Dermis blood vessel endothelial cell (primary cell): ENCODE results near the gene VPS35L. TPM values are rescaled to one million over a fixed set of nuclear protein-coding genes. Genes with fewer than 3 reads are reported as not detected.
"Not testable (repeated sequence)": the region's sequence is repeated elsewhere in the genome, so short reads cannot be mapped to it uniquely, and the experiment has no call there.

Experiments
- DNase-seq: peaks from one replicate; pipeline ENCODE4 v3.0.0; 2010
- total RNA-seq: library from RNA; depleted of rRNA; stranded (reverse); fragments of >200 nt; gene quantifications from 2 replicates; pipeline ENCODE4 v1.2.3, GENCODE V29; 2014

VPS35L gene
- total RNA-seq, 1 donor from 2014 or later: 36.4 TPM

- no peak for DNase-seq
Observed at GRCh38 chr16:19532601-19533000, 22.9 kb upstream of the VPS35L start.

GRCh38 chr16:19540241-19540970 is 15.1 kb upstream of the VPS35L start:
- no peak for DNase-seq

- peak; percentile 24 for DNase-seq
Observed at GRCh38 chr16:19542138-19542821, 13.2 kb upstream of the VPS35L start.

DNA sequence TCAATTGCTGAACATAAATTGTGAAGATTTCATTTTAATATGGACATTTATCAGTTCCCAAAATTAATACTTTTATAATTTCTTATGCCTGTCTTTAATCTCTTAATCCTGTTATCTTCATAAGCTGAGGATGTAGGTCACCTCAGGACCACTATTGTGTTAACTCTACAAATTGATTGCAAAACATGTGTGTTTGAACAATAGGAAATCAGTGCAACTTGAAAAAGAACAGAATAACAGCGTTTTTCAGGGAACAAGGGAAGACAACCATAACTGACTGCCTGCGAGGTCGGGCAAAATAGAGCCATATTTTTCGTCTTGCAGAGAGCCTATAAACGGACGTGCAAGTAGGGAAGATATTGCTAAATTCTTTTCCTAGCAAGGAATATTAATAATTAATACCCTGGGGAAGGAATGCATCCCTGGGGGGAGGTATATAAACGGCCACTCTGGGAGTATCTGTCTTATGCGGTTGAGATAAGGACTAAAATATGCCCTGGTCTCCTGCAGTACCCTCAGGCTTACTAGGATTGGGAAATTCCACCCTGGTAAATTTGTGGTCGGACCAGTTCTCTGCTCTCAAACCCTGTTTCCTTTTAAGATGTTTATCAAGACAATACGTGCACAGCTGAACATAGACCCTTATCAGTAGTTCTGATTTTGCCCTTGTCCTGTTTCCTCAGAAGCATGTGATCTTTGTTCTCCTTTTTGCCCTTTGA is 12.1 kb upstream of the VPS35L start:
- DNase-seq: not testable (repeated sequence)

DNA sequence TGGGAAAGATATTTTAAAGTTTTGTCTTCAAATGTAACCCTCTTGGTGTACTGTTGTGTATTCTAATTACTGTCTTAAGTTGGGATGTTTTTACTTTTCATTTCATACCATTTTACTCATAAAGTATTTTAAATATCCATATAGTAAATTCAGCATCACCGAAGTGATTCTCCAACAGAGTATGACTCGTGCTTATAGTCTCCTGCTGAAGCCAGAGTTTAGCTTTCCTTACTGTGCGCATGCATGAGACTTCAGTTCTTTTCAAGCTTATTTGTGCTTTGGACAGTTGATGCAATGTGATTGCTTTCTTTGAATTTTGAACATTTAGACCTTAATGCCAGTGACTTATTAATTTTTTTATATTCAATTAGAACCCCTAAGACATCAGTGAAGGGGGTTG is 7.4 kb upstream of the VPS35L start:
- DNase-seq: no peak

- DNase-seq: no peak
Observed at GRCh38 chr16:19549673-19550072, 5.8 kb upstream of the VPS35L start.

- DNase-seq: peak; percentile 45
Observed at GRCh38 chr16:19555938-19556771, 652 bp downstream of the VPS35L start.

GRCh38 chr16:19559242-19559910 is 3.9 kb downstream of the VPS35L start:
- DNase-seq: peak; percentile 83

- no peak for DNase-seq
Observed at GRCh38 chr16:19560078-19560477, 4.6 kb downstream of the VPS35L start.

GRCh38 chr16:19563377-19563776 is 7.9 kb downstream of the VPS35L start:
- DNase-seq: no peak

DNA sequence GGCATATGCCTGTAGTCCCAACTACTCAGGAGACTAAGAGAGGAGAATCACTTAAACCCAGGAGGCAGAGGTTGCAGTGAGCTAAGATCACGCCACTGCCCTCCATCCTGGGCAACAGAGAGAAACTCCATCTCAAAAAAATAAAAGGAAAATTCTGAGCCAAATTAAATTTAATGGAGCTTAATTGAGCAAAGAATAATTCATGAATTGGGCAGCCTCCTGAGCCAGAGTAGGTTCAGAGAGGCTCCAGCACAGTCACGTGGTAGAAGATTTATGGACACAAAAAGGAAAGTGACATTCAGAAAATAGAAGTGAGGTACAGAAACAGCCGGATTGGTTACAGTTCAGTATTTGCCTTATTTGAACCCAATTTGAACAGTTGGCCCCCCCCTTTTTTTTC is 10.9 kb downstream of the VPS35L start:
- DNase-seq: no peak

- no peak for DNase-seq
Observed at GRCh38 chr16:19567560-19567959, 12.1 kb downstream of the VPS35L start.

DNA sequence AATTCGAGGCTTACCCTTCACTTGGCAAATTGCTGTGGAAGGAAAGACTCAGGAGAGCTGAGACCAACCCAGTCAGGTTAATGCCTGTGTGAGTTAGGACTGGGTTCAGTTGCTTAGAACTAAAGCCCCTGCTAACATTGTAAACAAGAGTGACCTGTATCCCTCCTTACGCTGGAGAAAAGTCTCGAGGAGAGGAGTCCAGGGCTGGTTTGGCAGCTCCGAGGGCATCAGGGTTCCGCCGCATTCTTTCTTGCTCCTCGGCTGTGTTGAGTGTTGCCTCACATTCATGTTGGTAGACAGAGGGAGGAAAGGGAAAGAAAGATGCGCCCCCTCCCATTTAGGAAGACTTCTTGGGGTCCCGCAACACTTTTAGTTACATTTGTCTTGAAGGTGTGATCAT is 18.5 kb downstream of the VPS35L start:
- no peak for DNase-seq

DNA sequence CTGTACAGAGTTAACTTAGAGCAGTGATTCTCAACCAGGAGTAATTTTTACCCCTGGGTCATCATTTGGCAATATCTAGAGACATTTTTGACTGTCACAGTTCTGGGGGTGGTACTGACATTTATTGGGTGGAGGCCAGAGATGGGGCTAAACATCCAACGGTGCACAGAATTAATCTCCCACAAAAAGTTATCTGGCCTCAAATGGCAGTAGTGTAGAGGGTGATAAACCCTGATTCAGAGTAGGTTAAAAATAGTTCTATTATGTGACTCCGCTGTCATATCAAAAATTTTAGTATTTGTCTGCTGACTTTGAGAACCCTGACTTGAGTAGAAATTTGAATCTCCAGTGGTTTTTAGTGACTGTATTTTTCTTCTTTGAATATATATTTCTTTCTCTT is 19.1 kb downstream of the VPS35L start:
- DNase-seq: no peak

DNA sequence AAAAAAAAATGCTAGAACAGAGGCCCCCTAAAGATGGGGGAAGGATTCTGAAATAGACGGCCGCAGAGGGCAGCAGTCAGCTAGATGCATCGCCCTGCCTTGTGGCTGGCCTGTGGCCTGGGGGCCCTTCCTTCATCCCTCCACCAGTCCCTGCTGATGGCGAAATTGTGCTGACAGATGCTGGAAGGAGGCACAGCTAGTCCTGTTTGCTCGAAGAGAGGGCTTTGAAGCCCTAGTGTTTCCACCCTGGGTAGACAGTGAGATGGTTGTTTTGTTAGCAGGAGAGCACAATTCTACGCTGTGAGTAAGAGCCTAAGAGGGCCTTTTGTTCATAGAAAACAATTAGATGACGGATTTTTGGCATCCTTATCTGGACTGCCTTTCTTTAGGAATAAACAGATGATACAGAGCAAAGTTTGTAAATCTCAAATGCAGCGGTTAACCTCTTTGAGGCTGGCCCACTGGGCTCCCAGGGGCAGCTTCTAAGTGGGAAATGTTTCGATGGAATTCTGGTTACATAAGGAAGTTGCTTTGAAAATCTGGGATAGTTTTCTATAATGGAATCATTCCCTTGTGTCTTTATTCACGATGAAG is 23.0 kb downstream of the VPS35L start:
- no peak for DNase-seq

- no peak for DNase-seq
Observed at GRCh38 chr16:19582050-19582831, 26.7 kb downstream of the VPS35L start.

DNA sequence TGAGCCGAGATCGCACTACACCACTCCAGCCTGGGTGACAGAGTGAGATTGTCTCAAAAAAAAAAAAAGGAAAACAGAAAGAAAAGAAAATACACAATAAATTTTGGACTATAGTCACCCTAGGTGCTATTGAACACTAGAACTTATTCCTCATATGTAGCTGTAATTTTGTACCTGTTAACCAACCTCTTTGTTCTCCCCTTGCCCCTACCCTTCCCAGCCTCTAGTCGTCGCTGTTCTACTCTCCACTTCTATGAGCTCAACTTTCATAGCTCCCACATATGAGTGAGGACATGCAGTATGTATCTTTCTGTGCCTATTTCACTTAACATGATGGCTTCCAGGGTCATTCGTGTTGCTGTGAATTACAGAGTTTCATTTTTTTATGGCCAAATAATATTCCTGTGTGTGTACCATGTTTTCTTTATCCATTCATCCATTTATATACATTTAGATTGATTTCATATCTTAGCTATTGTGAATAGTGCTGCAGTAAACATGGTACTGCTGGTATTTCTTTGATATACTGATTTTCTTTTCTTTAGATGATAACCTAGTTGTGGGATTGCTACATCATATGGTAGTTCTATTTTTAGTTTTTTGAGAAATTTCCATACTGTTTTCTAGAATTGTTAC is 28.3 kb downstream of the VPS35L start:
- DNase-seq: peak; percentile 81

- peak; percentile 17 for DNase-seq
Observed at GRCh38 chr16:19588661-19589060, 33.2 kb downstream of the VPS35L start.

DNA sequence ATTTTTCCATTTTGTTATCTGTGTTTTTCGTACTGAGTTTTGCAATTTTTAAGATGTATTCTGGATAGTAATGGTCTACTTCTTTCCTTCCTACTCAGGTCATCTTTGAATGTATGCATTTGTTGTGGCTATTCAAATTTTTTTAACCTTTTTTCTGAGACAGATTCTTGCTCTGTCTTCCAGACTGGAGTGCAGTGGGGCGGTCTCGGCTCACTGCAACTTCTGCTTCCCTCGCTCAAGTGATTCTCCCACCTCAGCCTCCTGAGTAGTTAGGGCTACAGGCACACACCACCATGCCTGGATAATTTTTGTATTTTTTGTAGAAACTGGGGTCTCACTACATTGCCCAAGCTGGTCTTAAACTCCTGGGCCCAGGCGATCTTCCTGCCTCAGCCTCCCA is 33.6 kb downstream of the VPS35L start:
- DNase-seq: no peak

GRCh38 chr16:19589771-19590302 is 34.3 kb downstream of the VPS35L start:
- peak; percentile 95 for DNase-seq
